ENCODE results near the gene ZNF132.
"Not testable (repeated sequence)": the region's sequence is repeated elsewhere in the genome, so short reads cannot be mapped to it uniquely, and the experiment has no call there.

The ZNF132 gene

GRCh38 chr19:58466760-58467589, 27.0 kb upstream of the ZNF132 start, which contains the start of gene ZNF324:
TSS of gene ZNF324 (plus strand) at chr19:58467080. CDS start at chr19:58469186, 2,106 bp downstream.
- DNase-seq = peak; percentile 97

- DNase-seq = no peak
These were observed 26.3 kb upstream of the ZNF132 start for GRCh38 chr19:58466089-58466759.

GRCh38 chr19:58460039-58460438, 20.1 kb upstream of the ZNF132 start:
- DNase-seq = no peak

GRCh38 chr19:58456111-58456510, 16.2 kb upstream of the ZNF132 start:
- DNase-seq = no peak

- DNase-seq = no peak
These were observed 15.4 kb upstream of the ZNF132 start for GRCh38 chr19:58455306-58455705.

- DNase-seq = no peak
These were observed 13.8 kb upstream of the ZNF132 start for GRCh38 chr19:58453743-58454142.

- peak; percentile 94 for DNase-seq
These were observed 11.6 kb upstream of the ZNF132 start, which contains the start of gene ZNF324B for GRCh38 chr19:58451358-58452101. TSS of gene ZNF324B (plus strand) at chr19:58451622. CDS start at chr19:58453702, 2,080 bp downstream.

GRCh38 chr19:58450856-58451357, 11.0 kb upstream of the ZNF132 start:
- DNase-seq = no peak

- not testable (repeated sequence) for DNase-seq
These were observed 10.0 kb upstream of the ZNF132 start for GRCh38 chr19:58449980-58450379.

GRCh38 chr19:58448860-58449259, 8.9 kb upstream of the ZNF132 start:
- DNase-seq = not testable (repeated sequence)

GRCh38 chr19:58442986-58443385, 3.0 kb upstream of the ZNF132 start:
- DNase-seq = not testable (repeated sequence)

GRCh38 chr19:58440556-58440955, 603 bp upstream of the ZNF132 start:
- DNase-seq = no peak

GRCh38 chr19:58434217-58434616, 5.7 kb downstream of the ZNF132 start:
- DNase-seq = no peak

GRCh38 chr19:58429745-58430144, 10.2 kb downstream of the ZNF132 start:
- DNase-seq = no peak

GRCh38 chr19:58428617-58429016, 11.3 kb downstream of the ZNF132 start:
- no peak for DNase-seq

- DNase-seq = no peak
These were observed 22.9 kb downstream of the ZNF132 start for GRCh38 chr19:58417071-58417470.

- no peak for DNase-seq
These were observed 23.3 kb downstream of the ZNF132 start for GRCh38 chr19:58416604-58417003.

- DNase-seq = no peak
These were observed 30.8 kb downstream of the ZNF132 start for GRCh38 chr19:58409010-58409790.

- peak; percentile 86 for DNase-seq
These were observed 31.6 kb downstream of the ZNF132 start, which contains the start of gene ZNF584 for GRCh38 chr19:58408152-58409009. TSS of gene ZNF584 (plus strand) at chr19:58408649. CDS start at chr19:58409148, 499 bp downstream.

- DNase-seq = no peak
These were observed 32.2 kb downstream of the ZNF132 start for GRCh38 chr19:58407658-58408151.

Measured in NCI-H510A (cell line).